Glomerular visceral epithelial cell (primary cell): ENCODE data around the gene ANKRD11.

Source experiments
- DNase-seq: peaks from one replicate; pipeline ENCODE4 v3.0.0-alpha.2; 2016; ENCODE audit errors: extremely low spot score

Gene ANKRD11

DNA sequence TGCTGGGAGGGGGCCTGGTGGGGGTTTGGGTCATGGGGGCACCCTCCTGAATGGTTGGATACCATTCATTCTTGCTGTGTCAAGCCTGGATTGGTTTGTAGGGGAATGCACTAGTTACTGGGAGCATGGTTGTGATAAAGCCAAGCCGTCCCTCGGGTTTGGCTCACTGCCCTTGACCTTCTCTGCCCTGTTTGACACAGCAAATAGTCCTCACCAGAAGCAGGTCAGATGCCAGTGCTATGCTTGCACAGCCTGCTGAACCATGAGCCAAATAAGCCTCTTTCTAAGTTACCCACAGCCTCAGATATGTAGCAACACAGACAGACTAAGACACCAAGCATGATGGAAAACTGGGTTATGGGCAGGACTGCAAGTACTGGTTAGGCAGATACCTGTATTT lies 258.3 kb downstream of the ANKRD11 start:
- no peak for DNase-seq

DNA sequence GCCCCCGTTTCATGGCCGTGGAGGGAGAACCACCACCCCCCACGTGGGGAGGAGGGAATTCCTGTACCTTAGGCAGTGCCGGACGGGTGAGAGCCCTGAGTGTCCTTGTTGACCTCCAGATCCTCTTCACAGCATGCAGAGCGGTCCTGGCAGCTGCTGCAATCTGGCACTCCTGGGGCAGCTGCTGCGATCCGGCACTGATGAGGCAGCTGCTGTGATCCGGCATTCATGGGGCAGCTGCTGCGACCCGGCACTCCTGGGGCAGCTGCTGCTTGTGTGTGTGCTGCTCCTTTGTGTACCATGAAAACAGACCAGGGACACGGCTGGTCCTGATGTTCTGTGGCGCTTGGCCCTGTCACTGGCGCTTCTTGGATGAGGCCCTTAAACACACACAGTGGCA lies 260.1 kb downstream of the ANKRD11 start:
- DNase-seq: no peak

DNA sequence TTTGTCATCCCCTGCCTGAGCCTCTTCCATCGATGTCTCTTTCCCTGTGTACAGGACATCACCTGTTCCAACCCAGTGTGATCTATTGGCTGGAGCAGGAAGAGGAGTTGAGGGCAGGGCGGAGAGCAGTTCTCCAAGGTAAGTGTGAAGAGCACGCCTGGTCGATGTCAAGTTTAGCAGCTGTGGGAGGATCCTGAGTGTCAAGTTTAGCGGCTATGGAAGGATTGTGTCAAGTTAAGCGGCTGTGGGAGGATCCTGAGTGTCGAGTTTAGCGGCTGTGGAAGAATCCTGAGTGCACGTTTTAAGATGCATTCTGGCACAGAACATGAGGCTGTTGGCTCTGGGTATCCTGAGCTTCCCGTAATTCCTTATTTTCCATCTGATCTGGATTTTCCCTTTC lies 265.7 kb downstream of the ANKRD11 start:
- no peak for DNase-seq

DNA sequence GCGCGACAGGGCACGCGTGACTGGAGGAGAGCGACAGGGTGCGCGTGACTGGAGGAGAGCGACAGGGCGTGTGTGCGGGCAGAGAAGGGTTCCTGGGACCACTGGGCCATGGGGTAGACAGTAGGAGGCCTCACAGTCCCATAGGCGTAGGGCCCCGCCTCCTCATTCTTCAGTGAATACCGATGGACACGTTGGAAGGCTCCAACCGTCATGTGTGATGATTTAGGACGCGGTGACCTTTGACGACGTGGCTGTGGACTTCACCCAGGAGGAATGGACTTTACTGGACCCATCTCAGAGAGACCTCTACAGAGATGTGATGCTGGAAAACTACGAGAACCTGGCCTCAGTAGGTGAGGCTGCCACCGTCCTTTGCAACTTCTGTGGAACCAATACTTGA lies 267.4 kb downstream of the ANKRD11 start:
- DNase-seq: no peak

DNA sequence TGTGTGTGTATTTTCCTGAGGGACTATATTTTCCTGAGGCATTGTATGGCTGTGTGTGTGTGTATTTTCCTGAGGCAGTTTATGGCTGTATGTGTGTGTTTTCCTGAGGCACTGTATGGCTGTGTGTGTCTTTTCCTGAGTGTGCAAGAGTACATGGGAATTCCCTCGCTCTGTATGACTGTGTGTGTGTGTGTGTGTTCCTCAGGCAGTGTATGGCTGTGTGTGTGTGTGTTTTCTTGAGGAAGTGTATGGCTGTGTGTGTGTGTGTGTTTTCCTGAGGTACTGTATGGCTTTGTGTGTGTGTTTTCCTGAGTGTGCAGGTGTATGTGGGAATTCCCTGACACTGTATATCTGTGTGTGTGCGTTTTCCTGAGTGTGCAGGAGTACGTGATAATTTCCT lies 268.8 kb downstream of the ANKRD11 start:
- no peak for DNase-seq

DNA sequence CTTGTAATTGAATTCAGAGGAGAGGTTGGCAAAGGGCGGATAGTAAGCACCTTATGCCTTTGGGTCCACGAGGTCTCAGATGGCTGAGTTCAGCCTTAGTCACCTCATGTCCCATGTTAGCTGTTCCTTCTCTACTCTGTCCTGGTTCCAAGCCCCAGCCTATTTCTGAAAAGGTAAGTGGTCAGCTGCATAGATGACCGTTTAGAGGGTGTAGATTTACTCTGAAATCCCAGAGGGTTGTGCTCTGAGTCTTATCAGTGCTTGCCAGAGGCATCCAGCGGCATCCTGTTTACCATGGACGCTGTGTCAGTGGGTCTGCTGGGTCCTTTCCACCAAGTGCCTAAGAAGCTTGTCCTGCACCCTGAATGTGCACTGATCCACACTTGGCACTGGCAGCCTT lies 271.0 kb downstream of the ANKRD11 start:
- no peak for DNase-seq
